D721Med (cell line): ENCODE data around the gene GNPTAB.
A peak's percentile ranks its signal among the peaks of the same experiment; 100 is the strongest.

ENCODE experiments used
- DNase-seq: peaks from one replicate; pipeline ENCODE4 v3.0.0; 2011; ENCODE audit warnings: low spot score; ENCODE audit not compliant: insufficient read length
- FAIRE-seq: peaks from 2 replicates; lab custom pipeline; 2011; peaks lifted over from hg19 to GRCh38; lab: Jason Lieb, UNC
- TF ChIP-seq, protein P1 (sequence below): IDR thresholded peaks from 2 replicates; pipeline ENCODE4 v1.5.1; 2012; ENCODE audit warnings: mild to moderate bottlenecking, control low read depth; ENCODE audit not compliant: insufficient read depth; ENCODE audit errors: missing control alignments

GNPTAB gene

DNA sequence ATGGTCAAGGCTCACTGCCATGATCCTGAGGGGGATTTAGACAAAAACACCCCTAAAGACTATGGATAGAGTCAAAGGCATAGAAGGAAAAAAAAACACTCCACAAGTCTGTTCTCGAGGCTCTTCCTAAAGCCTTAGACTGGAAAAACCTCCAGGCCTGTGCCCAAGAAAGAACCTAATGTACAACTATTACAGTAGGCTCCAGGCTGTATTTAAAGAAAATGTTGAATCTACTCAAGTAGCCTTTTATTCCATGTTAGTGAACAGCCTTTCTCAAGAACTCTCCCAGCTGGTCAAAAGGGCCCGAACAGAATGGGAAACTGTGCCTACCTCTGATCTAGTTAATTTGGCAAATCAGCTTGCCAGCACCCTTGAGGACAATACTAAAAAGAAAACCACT, 28.3 kb downstream of the GNPTAB start:
- TF ChIP-seq, protein P1, sequence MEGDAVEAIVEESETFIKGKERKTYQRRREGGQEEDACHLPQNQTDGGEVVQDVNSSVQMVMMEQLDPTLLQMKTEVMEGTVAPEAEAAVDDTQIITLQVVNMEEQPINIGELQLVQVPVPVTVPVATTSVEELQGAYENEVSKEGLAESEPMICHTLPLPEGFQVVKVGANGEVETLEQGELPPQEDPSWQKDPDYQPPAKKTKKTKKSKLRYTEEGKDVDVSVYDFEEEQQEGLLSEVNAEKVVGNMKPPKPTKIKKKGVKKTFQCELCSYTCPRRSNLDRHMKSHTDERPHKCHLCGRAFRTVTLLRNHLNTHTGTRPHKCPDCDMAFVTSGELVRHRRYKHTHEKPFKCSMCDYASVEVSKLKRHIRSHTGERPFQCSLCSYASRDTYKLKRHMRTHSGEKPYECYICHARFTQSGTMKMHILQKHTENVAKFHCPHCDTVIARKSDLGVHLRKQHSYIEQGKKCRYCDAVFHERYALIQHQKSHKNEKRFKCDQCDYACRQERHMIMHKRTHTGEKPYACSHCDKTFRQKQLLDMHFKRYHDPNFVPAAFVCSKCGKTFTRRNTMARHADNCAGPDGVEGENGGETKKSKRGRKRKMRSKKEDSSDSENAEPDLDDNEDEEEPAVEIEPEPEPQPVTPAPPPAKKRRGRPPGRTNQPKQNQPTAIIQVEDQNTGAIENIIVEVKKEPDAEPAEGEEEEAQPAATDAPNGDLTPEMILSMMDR = no peak
- no peak for DNase-seq
- FAIRE-seq = no peak

DNA sequence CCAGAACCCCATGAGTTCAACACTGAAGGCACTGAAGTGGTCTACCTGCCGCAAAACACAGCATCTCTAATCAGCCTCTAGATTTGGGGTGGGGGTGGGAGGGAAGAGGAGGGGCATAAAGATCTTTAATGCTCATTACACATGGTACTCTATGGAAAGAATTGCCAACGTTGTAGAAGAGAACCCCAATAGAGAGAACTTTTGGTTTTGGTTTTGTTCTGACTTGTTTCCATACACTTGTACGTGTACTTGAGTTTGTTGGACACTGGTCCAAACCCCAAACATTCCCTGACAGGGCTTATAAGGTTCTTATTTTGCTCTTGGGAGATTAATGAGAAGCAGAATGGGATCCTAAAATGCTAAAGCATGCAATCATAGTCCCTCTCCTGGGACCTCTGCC, 31.0 kb downstream of the GNPTAB start:
- FAIRE-seq = no peak
- TF ChIP-seq, protein P1 = no peak
- no peak for DNase-seq

- TF ChIP-seq, protein P1 = no peak
- DNase-seq = no peak
- no peak for FAIRE-seq
Observed at GRCh38 chr12:101795786-101796185, 35.0 kb downstream of the GNPTAB start.

- TF ChIP-seq, protein P1 = no peak
- FAIRE-seq = no peak
- DNase-seq = no peak
Observed at GRCh38 chr12:101795013-101795412, 35.7 kb downstream of the GNPTAB start.

DNA sequence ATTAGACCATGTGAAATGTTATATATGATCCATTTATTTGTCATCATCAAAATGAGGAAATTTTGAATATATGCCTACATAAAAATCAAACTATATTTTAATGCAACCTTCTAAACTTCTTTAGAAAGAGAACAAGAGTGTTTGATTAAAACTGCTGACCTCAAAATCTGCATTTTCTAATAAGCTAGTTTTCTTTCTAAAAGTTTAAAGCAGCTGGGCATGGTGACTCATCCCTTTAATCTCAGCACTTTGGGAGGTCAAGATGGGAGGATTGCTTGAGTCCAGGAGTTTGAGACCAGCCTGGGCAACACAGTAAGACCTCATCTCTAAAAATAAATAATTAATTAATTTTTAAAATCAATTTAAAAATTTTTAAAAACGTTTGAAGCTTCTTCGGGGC, 36.2 kb downstream of the GNPTAB start:
- no peak for DNase-seq
- TF ChIP-seq, protein P1 = no peak
- FAIRE-seq = no peak

DNA sequence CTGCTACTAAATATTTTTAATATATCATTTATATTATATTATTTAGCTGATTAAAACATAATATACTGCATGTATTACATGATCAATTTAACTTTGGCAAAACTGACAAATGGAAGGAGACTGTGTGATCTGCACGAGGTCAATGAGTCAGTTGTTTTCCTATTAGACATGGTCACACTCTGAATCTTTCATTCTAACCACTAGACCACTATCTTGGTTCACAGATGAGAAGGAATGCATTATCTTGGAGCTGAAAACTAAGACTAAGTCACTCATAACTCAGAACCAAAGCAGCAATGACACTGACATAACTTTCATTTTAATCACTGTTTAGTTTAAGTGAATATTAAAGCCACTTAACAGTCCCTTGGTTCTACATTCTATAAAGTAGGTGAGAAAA, 37.4 kb downstream of the GNPTAB start:
- TF ChIP-seq, protein P1 = no peak
- FAIRE-seq (no peak), DNase-seq (no peak)

DNA sequence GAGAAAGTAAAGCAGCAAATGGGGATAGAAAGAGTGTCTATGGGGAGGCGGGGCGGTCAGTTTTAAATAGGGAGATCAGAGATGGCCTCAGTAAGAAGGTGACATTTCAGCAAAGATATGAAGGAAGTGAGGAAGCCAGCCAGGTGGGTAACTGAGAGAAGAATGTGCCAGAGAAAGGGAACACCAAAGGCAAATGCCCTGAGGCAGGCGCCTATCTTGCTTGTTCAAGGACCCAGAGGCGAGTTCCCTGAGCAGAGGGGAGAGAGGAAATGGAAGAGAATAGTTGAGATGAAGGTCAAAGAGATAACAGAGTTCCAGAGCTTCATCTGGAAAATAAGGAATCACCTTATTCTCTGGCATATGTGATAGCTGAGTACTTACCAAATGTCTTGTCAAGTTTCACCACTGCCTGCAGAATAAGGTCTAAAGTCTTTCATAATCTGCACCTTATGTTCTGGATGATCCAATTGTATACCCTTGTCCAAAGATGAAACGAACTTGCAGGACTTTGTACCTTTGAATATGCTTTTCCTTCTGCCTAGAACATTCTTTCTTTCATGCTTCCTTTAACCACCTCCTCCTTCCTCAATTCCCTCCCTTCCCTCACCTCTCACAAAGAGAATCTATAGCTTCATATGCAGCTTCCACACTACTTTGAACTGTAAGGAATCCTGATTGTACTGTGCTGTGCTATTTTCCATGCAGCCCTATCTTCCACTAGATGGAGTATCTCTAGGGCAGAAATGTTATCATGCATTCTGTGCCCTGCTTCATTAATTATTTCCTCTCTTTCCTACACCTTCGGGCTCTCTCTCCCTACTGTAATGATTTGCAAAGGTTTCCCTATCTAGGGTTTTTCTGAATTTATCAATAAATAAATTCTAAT, 38.5 kb downstream of the GNPTAB start:
- FAIRE-seq (no peak), DNase-seq (no peak)

More for the DNA sequence above, 38.5 kb downstream of the GNPTAB start:
- TF ChIP-seq, protein P1 = peak; percentile 18
